A549 (cell line): ENCODE results near the gene ARAP2. TPM values are rescaled to one million over a fixed set of nuclear protein-coding genes. Genes with fewer than 3 reads are reported as not detected.

Experiments
- ATAC-seq, 2 experiments: fragments of 200-7000 bp in 1 of 2; fragments of >200 bp in 1 of 2; cut with Nextera tagmentation in 1 of 2; cut with Tn5 transposase in 1 of 2; 3 replicates each; pipeline versions ENCODE4 v1.8.0 to v1.9.1; 2018 to 2020; ENCODE audit warnings: mild to moderate bottlenecking in 1 of 2, moderate library complexity in 1 of 2
- CTCF ChIA-PET: fragments of 300-600 bp; sonication (Branson Sonifier 250); formaldehyde crosslinking; extraction: SDS; loops from one replicate; lab custom pipeline; 2021; ENCODE audit warnings: antibody characterized with exemption, inconsistent platforms; lab: Yijun Ruan, JAX
- POLR2A ChIA-PET: fragments of 350-600 bp; formaldehyde crosslinking; extraction: SDS; loops from one replicate; lab custom pipeline; 2021; ENCODE audit warnings: antibody characterized with exemption, inconsistent platforms; lab: Yijun Ruan, JAX
- DNase-seq, 2 experiments: peaks; one replicate each; pipeline versions ENCODE4 v3.0.0 to v3.0.0-alpha.2; 2011 to 2016; ENCODE audit warnings: low read depth in 1 of 2, low spot score in 1 of 2
- FAIRE-seq: peaks from 2 replicates; lab custom pipeline; 2011; peaks lifted over from hg19 to GRCh38; lab: Jason Lieb, UNC
- H3K27ac ChIP-seq, 2 experiments: fragments of >200 bp; sonication (Bioruptor Twin); formaldehyde crosslinking; 3 replicates each; pipeline ENCODE4 v1.5.1; 2016 to 2017
- H3K4me1 ChIP-seq: fragments of >200 bp; sonication (Bioruptor Twin); formaldehyde crosslinking; 3 replicates; pipeline ENCODE4 v1.6.1; 2016
- H3K4me2 ChIP-seq: fragments of >200 bp; sonication (Bioruptor Twin); formaldehyde crosslinking; 3 replicates; pipeline ENCODE4 v1.6.1; 2016
- H3K4me3 ChIP-seq: fragments of >200 bp; sonication (Bioruptor Twin); formaldehyde crosslinking; 3 replicates; pipeline ENCODE4 v1.5.1; 2016
- H3K9me3 ChIP-seq: fragments of >200 bp; sonication (Bioruptor Twin); formaldehyde crosslinking; 3 replicates; pipeline ENCODE4 v1.6.1; 2016
- CBX8 ChIP-seq: fragments of 200-600 bp; sonication (generic); IDR thresholded peaks from 2 replicates; pipeline ENCODE4 v1.6.1; 2016
- CHD4 ChIP-seq: fragments of 200-600 bp; sonication (generic); IDR thresholded peaks from 2 replicates; pipeline ENCODE4 v1.6.1; 2016; ENCODE audit warnings: antibody characterized with exemption, mild to moderate bottlenecking, borderline replicate concordance
- FOSL2 ChIP-seq, 2 experiments: fragments of 450-650 bp in 1 of 2; fragments of >200 bp in 1 of 2; sonication (Bioruptor Twin) in 1 of 2; formaldehyde crosslinking; IDR thresholded peaks; 2 replicates each; pipeline versions ENCODE4 v1.5.0 to v1.6.1; 2016 to 2020; ENCODE audit warnings: mild to moderate bottlenecking in 1 of 2, moderate library complexity in 1 of 2
- GATA3 ChIP-seq: IDR thresholded peaks from 2 replicates; pipeline ENCODE4 v1.6.1; 2012; ENCODE audit warnings: borderline replicate concordance
- HES2 ChIP-seq: fragments of >200 bp; sonication (Bioruptor Twin); formaldehyde crosslinking; IDR thresholded peaks from 2 replicates; pipeline ENCODE4 v1.6.1; 2016
- HEYL ChIP-seq: fragments of 250-450 bp; sonication (Bioruptor Pico); IDR thresholded peaks from 2 replicates; pipeline ENCODE4 v1.8.0; 2021; ENCODE audit warnings: mild to moderate bottlenecking, moderate library complexity
- KDM1A ChIP-seq: fragments of 200-600 bp; sonication (generic); IDR thresholded peaks from 2 replicates; pipeline ENCODE4 v1.6.1; 2016; ENCODE audit warnings: low read depth, mild to moderate bottlenecking
- NFE2L2 ChIP-seq: fragments of 150-350 bp; conservative IDR thresholded peaks from 2 replicates; pipeline ENCODE4 v1.6.1; 2014; ENCODE audit warnings: low read length
- PHF8 ChIP-seq: fragments of 200-600 bp; sonication (generic); IDR thresholded peaks from 2 replicates; pipeline ENCODE4 v1.6.1; 2016; ENCODE audit warnings: low read depth, mild to moderate bottlenecking, antibody characterized with exemption, moderate library complexity, borderline replicate concordance
- POLR2A ChIP-seq: IDR thresholded peaks from 2 replicates; pipeline ENCODE4 v1.6.1; 2012; ENCODE audit warnings: mild to moderate bottlenecking, low read length
- RAD21 ChIP-seq, 2 experiments: fragments of >200 bp in 1 of 2; sonication (Bioruptor Twin) in 1 of 2; formaldehyde crosslinking in 1 of 2; IDR thresholded peaks in 1 of 2; conservative IDR thresholded peaks in 1 of 2; 2 replicates in 1 of 2; 3 replicates in 1 of 2; pipeline ENCODE4 v1.6.1; 2012 to 2018; ENCODE audit warnings: inconsistent platforms in 1 of 2
- RARB ChIP-seq: fragments of 250-450 bp; sonication (Bioruptor Pico); IDR thresholded peaks from 2 replicates; pipeline ENCODE4 v1.8.0; 2021; ENCODE audit warnings: mild to moderate bottlenecking, moderate library complexity
- SREBF2 ChIP-seq: fragments of 450-650 bp; IDR thresholded peaks from 2 replicates; pipeline ENCODE4 v1.6.1; 2014; ENCODE audit warnings: mild to moderate bottlenecking, moderate library complexity
- TFCP2L1 ChIP-seq: fragments of 250-450 bp; sonication (Bioruptor Pico); IDR thresholded peaks from 2 replicates; pipeline ENCODE4 v1.5.0; 2021; ENCODE audit warnings: mild to moderate bottlenecking
- TP53 ChIP-seq: fragments of 250-450 bp; sonication (Bioruptor Pico); IDR thresholded peaks from 2 replicates; pipeline ENCODE4 v1.5.0; 2021; ENCODE audit warnings: mild to moderate bottlenecking, moderate library complexity
- USF2 ChIP-seq: fragments of 450-650 bp; IDR thresholded peaks from 2 replicates; pipeline ENCODE4 v1.6.1; 2014; ENCODE audit warnings: antibody characterized with exemption
- WGBS: methylation state at CpG from one replicate; pipeline ENCODE4 v1.1.6; 2017; ENCODE audit errors: missing lambda C conversion rate; 5-methylcytosine and 5-hydroxymethylcytosine counted together
- polyA plus RNA-seq, 4 experiments: library from polyadenylated mRNA; depleted of rRNA in 3 of 4; stranded (reverse); fragments of >200 nt; fragmentation: RNase III in 1 of 4; extraction: RNeasy Plus Mini Kit Qiagen cat#74134 plus additional on column Dnase treatment in 1 of 4; gene quantifications; 2 replicates in 3 of 4; 3 replicates in 1 of 4; pipeline ENCODE4 v1.2.3, GENCODE V29; 2011 to 2017
- TF ChIP-seq, protein P1 (sequence below): IDR thresholded peaks from 2 replicates; pipeline ENCODE4 v1.6.1; 2012
- TF ChIP-seq, protein P2 (sequence below): IDR thresholded peaks from 2 replicates; pipeline ENCODE4 v1.6.1; 2012; ENCODE audit warnings: low read depth, borderline replicate concordance

ARAP2 gene
- polyA plus RNA-seq, 2 of the 4 experiments (the other 2 are of a cell fraction), result 0.34 to 0.75 TPM

DNA sequence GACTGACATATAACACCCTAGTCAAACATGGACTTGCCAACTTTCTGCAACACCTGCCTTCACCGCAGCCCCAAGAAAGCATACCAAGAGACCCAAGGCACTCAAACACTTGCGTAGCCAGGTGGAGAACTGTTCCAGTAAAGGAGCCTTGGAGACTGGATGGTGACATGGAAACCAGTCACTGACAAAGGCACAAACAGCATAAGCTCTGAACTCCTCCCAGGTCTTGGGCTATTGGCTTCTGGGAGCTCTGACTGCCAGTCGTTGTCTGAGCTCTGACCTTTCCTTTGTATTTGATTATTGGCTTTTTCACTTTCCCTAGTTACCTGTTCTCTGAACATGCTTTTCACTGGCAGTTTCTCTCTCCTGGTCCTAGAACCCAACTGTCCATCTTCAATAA is 38.3 kb downstream of the ARAP2 start (continued):
- TF ChIP-seq USF2 (no peak), HEYL (CRISPR knock-in tag) (no peak), SREBF2 (no peak)
- TF ChIP-seq, all 56 proteins: peak for 0

DNA sequence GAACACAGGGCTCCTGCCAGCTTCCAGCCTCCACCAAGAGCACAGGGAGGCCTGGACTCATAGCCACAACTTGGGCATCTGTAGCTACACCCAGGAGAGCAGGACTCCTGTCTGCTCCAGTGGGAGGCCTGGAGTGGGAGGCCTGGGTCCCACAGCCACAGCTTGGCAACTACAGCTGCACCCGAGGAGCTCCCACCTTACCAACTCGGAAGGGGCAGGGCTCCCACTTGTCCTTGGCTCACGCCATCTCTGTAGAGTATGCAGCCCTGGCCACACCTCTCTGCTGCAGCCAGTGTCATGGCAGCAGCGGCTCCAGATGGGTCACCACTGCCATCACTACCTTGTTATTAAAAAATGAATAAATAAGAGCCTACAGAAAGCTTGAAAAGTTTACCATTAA is 45.5 kb downstream of the ARAP2 start:
- FAIRE-seq (no peak), ATAC-seq (no peak), DNase-seq (no peak)
- no peaks in the 10 kb centered on the region for H3K4me1 ChIP-seq
- no peak overlapping the region for H3K4me2 ChIP-seq
- H3K9me3 ChIP-seq, result no peaks in the 10 kb centered on the region
- H3K27ac ChIP-seq, result no peak overlapping the region
- ChIA-PET CTCF (no interaction called here), POLR2A (no interaction called here)
- H3K4me3 ChIP-seq, result no peak overlapping the region
- no peak for TF ChIP-seq CHD4
- no peak for TF ChIP-seq GATA3
- TF ChIP-seq, protein P1, sequence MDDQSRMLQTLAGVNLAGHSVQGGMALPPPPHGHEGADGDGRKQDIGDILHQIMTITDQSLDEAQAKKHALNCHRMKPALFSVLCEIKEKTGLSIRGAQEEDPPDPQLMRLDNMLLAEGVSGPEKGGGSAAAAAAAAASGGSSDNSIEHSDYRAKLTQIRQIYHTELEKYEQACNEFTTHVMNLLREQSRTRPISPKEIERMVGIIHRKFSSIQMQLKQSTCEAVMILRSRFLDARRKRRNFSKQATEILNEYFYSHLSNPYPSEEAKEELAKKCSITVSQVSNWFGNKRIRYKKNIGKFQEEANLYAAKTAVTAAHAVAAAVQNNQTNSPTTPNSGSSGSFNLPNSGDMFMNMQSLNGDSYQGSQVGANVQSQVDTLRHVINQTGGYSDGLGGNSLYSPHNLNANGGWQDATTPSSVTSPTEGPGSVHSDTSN, result no peak
- TF ChIP-seq HEYL (CRISPR knock-in tag), result no peak
- no peak for TF ChIP-seq NFE2L2
- TF ChIP-seq TP53 (CRISPR knock-in tag), result no peak
- no peak for TF ChIP-seq KDM1A
- 28% methylated on average over 4 of the region's 4 CpGs for WGBS

DNA sequence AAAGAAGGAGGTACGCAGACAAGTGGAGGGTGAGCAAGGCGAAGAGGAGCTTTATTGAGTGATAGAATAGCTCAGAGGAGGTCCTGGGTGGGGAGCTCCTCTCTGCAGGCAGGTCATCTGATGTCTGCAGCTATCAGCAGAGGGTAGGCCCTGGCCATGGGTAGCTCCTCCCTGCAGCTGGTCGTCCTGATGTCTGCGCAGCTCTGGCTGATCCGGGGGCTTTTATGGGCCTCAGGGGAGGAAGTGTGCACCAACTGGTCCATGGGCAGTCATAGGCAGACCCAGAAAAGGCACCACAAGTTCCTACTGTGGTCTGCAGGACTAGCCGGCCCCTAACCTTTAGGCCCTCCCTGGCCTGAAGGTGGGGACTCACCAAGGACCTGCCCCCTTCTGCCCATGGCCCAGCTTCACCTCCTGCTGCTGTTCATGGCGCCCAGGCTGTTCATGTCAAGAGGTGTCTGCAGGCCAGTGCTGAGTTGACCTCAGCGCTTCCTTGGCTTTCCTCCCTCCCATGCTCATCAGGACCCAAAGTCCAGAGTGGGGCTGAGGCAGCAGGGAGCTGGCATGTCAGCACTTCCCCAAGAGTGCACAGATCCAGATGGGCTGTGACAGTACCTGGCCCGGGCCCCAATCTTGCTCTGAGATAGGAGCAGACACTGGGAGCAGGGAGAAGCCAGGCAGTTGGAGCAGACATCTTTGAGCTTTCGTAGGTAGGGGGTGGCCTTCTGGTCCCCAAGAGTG is 46.1 kb downstream of the ARAP2 start:
- POLR2A ChIA-PET, result no interaction called here

GRCh38 chr4:36197501-36197900 is 46.8 kb downstream of the ARAP2 start:
- no peak for FAIRE-seq
- WGBS, result 40% methylated on average over 2 of the region's 5 CpGs
- H3K9me3 ChIP-seq, result no peaks in the 10 kb centered on the region
- CTCF ChIA-PET, result no interaction called here
- no peak overlapping the region for H3K4me2 ChIP-seq
- DNase-seq, result no peak
- no peak for ATAC-seq
- no peak overlapping the region for H3K27ac ChIP-seq
- no peak overlapping the region for H3K4me3 ChIP-seq
- TF ChIP-seq RARB (CRISPR knock-in tag) (no peak), TP53 (CRISPR knock-in tag) (no peak), HES2 (no peak), RAD21 (conservative IDR thresholded peaks at IDR 0.05 in 1 of 2, IDR thresholded peaks at IDR 0.05 in 1 of 2) (no peak), POLR2A (no peak), PHF8 (no peak)
- TF ChIP-seq, protein P2, sequence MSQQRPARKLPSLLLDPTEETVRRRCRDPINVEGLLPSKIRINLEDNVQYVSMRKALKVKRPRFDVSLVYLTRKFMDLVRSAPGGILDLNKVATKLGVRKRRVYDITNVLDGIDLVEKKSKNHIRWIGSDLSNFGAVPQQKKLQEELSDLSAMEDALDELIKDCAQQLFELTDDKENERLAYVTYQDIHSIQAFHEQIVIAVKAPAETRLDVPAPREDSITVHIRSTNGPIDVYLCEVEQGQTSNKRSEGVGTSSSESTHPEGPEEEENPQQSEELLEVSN, result no peak
- TF ChIP-seq, protein P1, result no peak
- POLR2A ChIA-PET, result no interaction called here
- no peaks in the 10 kb centered on the region for H3K4me1 ChIP-seq

More for the DNA sequence above, 46.1 kb downstream of the ARAP2 start:
- WGBS, result 53% methylated on average over 3 of the region's 10 CpGs
- Histone ChIP-seq H3K4me3 (no peak overlapping the region), H3K27ac (no peak overlapping the region), H3K4me1 (no peaks in the 10 kb centered on the region), H3K4me2 (no peak overlapping the region), H3K9me3 (no peaks in the 10 kb centered on the region)
- FAIRE-seq (no peak), ATAC-seq (no peak), DNase-seq (no peak)
- no peak for TF ChIP-seq TFCP2L1 (CRISPR knock-in tag)
- TF ChIP-seq SREBF2, result no peak
- TF ChIP-seq CBX8, result no peak
- TF ChIP-seq FOSL2 (IDR thresholded peaks at IDR 0.05), result no peak
- TF ChIP-seq FOSL2 (CRISPR knock-in tag; IDR thresholded peaks at IDR 0.05), result no peak
- CTCF ChIA-PET, result no interaction called here
